H9 (cell line): ENCODE results near the gene SLIT1. TPM values are rescaled to one million over a fixed set of nuclear protein-coding genes. Genes with fewer than 3 reads are reported as not detected.
A peak's percentile ranks its signal among the peaks of the same experiment; 100 is the strongest.

Experiments used
- DNase-seq: peaks from one replicate; pipeline ENCODE4 v3.0.0-alpha.2; 2017
- H2AFZ ChIP-seq: one replicate; pipeline ENCODE4 v1.6.1; 2013; ENCODE audit warnings: mild to moderate bottlenecking, low read length, control low read depth, moderate library complexity
- H2AK5ac ChIP-seq: 2 replicates; pipeline ENCODE4 v1.6.1; 2013; ENCODE audit warnings: low read length, control low read depth, mixed read lengths; ENCODE audit not compliant: insufficient read length
- H2BK120ac ChIP-seq: one replicate; pipeline ENCODE4 v1.6.1; 2013; ENCODE audit warnings: low read depth, mild to moderate bottlenecking, low read length, control low read depth, inconsistent platforms; ENCODE audit not compliant: poor library complexity, severe bottlenecking
- H2BK12ac ChIP-seq: 2 replicates; pipeline ENCODE4 v1.6.1; 2013; ENCODE audit warnings: low read length, control low read depth, mixed read lengths, low read depth; ENCODE audit not compliant: insufficient read length
- H2BK15ac ChIP-seq: 2 replicates; pipeline ENCODE4 v1.6.1; 2013; ENCODE audit warnings: low read depth, low read length, control low read depth
- H2BK20ac ChIP-seq: one replicate; pipeline ENCODE4 v1.6.1; 2013; ENCODE audit warnings: low read depth, mild to moderate bottlenecking, low read length, control low read depth, inconsistent platforms; ENCODE audit not compliant: poor library complexity, severe bottlenecking
- H2BK5ac ChIP-seq: 2 replicates; pipeline ENCODE4 v1.6.1; 2013; ENCODE audit warnings: low read length, control low read depth, mixed read lengths; ENCODE audit not compliant: insufficient read length
- H3K14ac ChIP-seq: 2 replicates; pipeline ENCODE4 v1.6.1; 2013; ENCODE audit warnings: low read length, control low read depth; ENCODE audit not compliant: insufficient read depth
- H3K18ac ChIP-seq: 2 replicates; pipeline ENCODE4 v1.6.1; 2013; ENCODE audit warnings: low read depth, mild to moderate bottlenecking, mixed read lengths, low read length, control low read depth; ENCODE audit not compliant: insufficient read length
- H3K23ac ChIP-seq: 2 replicates; pipeline ENCODE4 v1.6.1; 2013; ENCODE audit warnings: low read length, control low read depth, mixed read lengths, low read depth; ENCODE audit not compliant: insufficient read length
- H3K23me2 ChIP-seq: 2 replicates; pipeline ENCODE4 v1.6.1; 2013; ENCODE audit warnings: low read depth, mild to moderate bottlenecking, mixed read lengths, low read length, control low read depth; ENCODE audit not compliant: insufficient read length, poor library complexity, severe bottlenecking
- H3K27ac ChIP-seq: 2 replicates; pipeline ENCODE4 v1.5.1; 2013; ENCODE audit warnings: low read length, control low read depth, mixed read lengths, low read depth; ENCODE audit not compliant: insufficient read length
- H3K27me3 ChIP-seq: 2 replicates; pipeline ENCODE4 v1.6.1; 2013; ENCODE audit warnings: low read length, control low read depth, inconsistent platforms; ENCODE audit not compliant: insufficient read depth
- H3K4ac ChIP-seq: 2 replicates; pipeline ENCODE4 v1.6.1; 2013; ENCODE audit warnings: low read depth, mild to moderate bottlenecking, control low read depth, inconsistent platforms, low read length, moderate library complexity
- H3K4me1 ChIP-seq: 2 replicates; pipeline ENCODE4 v1.6.1; 2013; ENCODE audit warnings: low read length, control low read depth, inconsistent platforms; ENCODE audit not compliant: insufficient read depth
- H3K4me2 ChIP-seq: 2 replicates; pipeline ENCODE4 v1.6.1; 2013; ENCODE audit warnings: low read length, control low read depth, mixed read lengths; ENCODE audit not compliant: insufficient read length, insufficient read depth
- H3K56ac ChIP-seq: 2 replicates; pipeline ENCODE4 v1.6.1; 2013; ENCODE audit warnings: low read depth, mild to moderate bottlenecking, mixed read lengths, low read length, control low read depth; ENCODE audit not compliant: insufficient read length
- H3K79me1 ChIP-seq: 2 replicates; pipeline ENCODE4 v1.6.1; 2013; ENCODE audit warnings: low read depth, mild to moderate bottlenecking, moderate library complexity, low read length, control low read depth, inconsistent platforms; ENCODE audit not compliant: insufficient read depth, poor library complexity, severe bottlenecking
- H3K79me2 ChIP-seq: 2 replicates; pipeline ENCODE4 v1.6.1; 2013; ENCODE audit warnings: low read length, control low read depth, inconsistent platforms; ENCODE audit not compliant: insufficient read depth
- H3K9ac ChIP-seq: 2 replicates; pipeline ENCODE4 v1.6.1; 2013; ENCODE audit warnings: low read length, control low read depth, mixed read lengths; ENCODE audit not compliant: insufficient read length; ENCODE audit errors: extremely low read depth
- H3K9me3 ChIP-seq: one replicate; pipeline ENCODE4 v1.6.1; 2013; ENCODE audit warnings: low read depth, low read length, inconsistent platforms; ENCODE audit not compliant: control insufficient read depth
- H3T11ph ChIP-seq: one replicate; pipeline ENCODE4 v1.6.1; 2013; ENCODE audit warnings: mild to moderate bottlenecking, low read length, control low read depth, inconsistent platforms
- H4K20me1 ChIP-seq: one replicate; pipeline ENCODE4 v1.6.1; 2013; ENCODE audit not compliant: control insufficient read depth, insufficient read length, insufficient read depth
- H4K5ac ChIP-seq: 2 replicates; pipeline ENCODE4 v1.6.1; 2013; ENCODE audit warnings: low read depth, mild to moderate bottlenecking, mixed read lengths, low read length, control low read depth; ENCODE audit not compliant: insufficient read length
- H4K8ac ChIP-seq: replicated peaks from 2 replicates; pipeline ENCODE4 v1.6.1; 2013; ENCODE audit warnings: low read length, control low read depth, mixed read lengths, low read depth; ENCODE audit not compliant: insufficient read length
- H4K91ac ChIP-seq: 2 replicates; pipeline ENCODE4 v1.6.1; 2013; ENCODE audit warnings: low read depth, mild to moderate bottlenecking, moderate library complexity, mixed read lengths, low read length, control low read depth; ENCODE audit not compliant: insufficient read length
- H3K27ac Mint-ChIP-seq, 3 experiments: 2 replicates in 2 of 3; 3 replicates in 1 of 3; pipeline ENCODE4 v1.8.0; 2020 to 2021; ENCODE audit warnings: mixed read lengths in 3 of 3, mild to moderate bottlenecking in 1 of 3, moderate library complexity in 1 of 3
- H3K27me3 Mint-ChIP-seq: 2 replicates; pipeline ENCODE4 v1.8.0; 2021; ENCODE audit warnings: low read depth, mild to moderate bottlenecking, moderate library complexity, mixed read lengths
- H3K36me3 Mint-ChIP-seq, 3 experiments: 2 replicates in 2 of 3; 3 replicates in 1 of 3; pipeline ENCODE4 v1.8.0; 2020 to 2021; ENCODE audit warnings: low read depth in 3 of 3, mixed read lengths in 3 of 3; ENCODE audit not compliant: insufficient read depth in 1 of 3
- H3K4me1 Mint-ChIP-seq, 2 experiments: 2 replicates each; pipeline ENCODE4 v1.8.0; 2020; ENCODE audit warnings: mixed read lengths in 2 of 2
- H3K4me3 Mint-ChIP-seq, 2 experiments: 2 replicates in 1 of 2; 3 replicates in 1 of 2; pipeline ENCODE4 v1.8.0; 2020 to 2021; ENCODE audit warnings: mild to moderate bottlenecking in 2 of 2, mixed read lengths in 2 of 2, moderate library complexity in 1 of 2
- H3K9me3 Mint-ChIP-seq, 2 experiments: 2 replicates in 1 of 2; 3 replicates in 1 of 2; pipeline ENCODE4 v1.8.0; 2020; ENCODE audit warnings: mild to moderate bottlenecking in 2 of 2, mixed read lengths in 2 of 2, moderate library complexity in 1 of 2
- WGBS: extraction: QIAGEN DNeasy Blood & Tissue Kit; methylation state at CpG from one replicate; pipeline ENCODE4 v1.1.7; 2013; ENCODE audit warnings: missing lambda C conversion rate, low lambda C conversion rate, mixed read lengths; ENCODE audit not compliant: insufficient read length; ENCODE audit errors: extremely low coverage; 5-methylcytosine and 5-hydroxymethylcytosine counted together
- total RNA-seq: library from RNA; stranded (reverse); gene quantifications from 2 replicates; pipeline ENCODE4 v1.2.1, GENCODE V29; 2021
- TF ChIP-seq, protein P1 (sequence below): fragments of 200-600 bp; sonication (generic); conservative IDR thresholded peaks from 3 replicates; pipeline ENCODE4 v1.8.0; 2021; ENCODE audit warnings: antibody characterized with exemption, mild to moderate bottlenecking

Gene SLIT1
- total RNA-seq, 1 experiment from 2014 or later: 0.57 TPM

DNA sequence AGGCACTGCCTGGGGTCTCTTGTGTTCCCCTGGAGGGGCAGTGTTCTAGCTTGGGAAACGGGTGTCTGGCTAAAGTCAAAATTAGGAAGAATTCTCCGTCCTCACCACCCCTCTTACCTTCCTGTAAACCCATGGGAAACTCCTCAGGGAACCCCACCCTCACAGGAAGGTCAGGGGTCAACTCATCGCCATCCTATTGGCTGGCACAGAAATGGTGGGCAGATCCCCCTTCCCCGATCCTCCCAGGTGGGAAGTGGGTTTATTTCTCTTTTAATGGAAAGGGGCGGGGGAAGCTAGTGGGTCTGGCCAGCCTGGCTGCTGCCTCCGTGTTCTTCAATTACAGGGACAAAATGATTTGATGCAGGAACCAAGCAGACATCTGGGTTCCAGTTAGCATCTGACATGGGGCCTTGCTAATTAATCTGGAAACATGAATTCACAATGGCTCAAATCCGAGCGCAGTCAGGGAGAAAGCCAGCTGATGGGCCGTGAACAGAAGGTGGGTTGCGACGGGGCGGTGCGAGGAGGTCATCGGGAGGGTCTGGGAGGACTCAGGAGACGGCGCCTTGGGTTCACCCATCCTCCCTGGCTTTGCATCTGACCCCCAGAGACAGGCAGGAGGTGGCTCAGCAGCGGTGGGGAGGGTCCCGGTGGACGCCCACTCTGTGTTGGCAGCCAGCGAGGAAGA, 66.6 kb downstream of the SLIT1 start:
- H2BK15ac ChIP-seq: no peak overlapping the region
- H3K27me3 Mint-ChIP-seq: peaks cover 1% of the 10 kb centered on the region; the same call in 1 of the 2 replicates
- H4K20me1 ChIP-seq: no peaks in the 10 kb centered on the region
- H3K9me3 Mint-ChIP-seq: no peaks in the 10 kb centered on the region
- no peak overlapping the region for H3K4me2 ChIP-seq
- H3T11ph ChIP-seq: no peak overlapping the region
- H3K4ac ChIP-seq: no peak overlapping the region
- no peaks in the 10 kb centered on the region for H3K27me3 ChIP-seq
- no peak overlapping the region for H3K9ac ChIP-seq
- H3K9me3 ChIP-seq: no peaks in the 10 kb centered on the region
- H3K79me2 ChIP-seq: no peaks in the 10 kb centered on the region
- no peak overlapping the region for H3K4me3 Mint-ChIP-seq
- H2AFZ ChIP-seq: no peak overlapping the region
- no peak overlapping the region for H3K27ac Mint-ChIP-seq
- H3K36me3 Mint-ChIP-seq: no peaks in the 10 kb centered on the region
- no peak overlapping the region for H3K56ac ChIP-seq
- H3K4me1 ChIP-seq: no peaks in the 10 kb centered on the region
- H3K23me2 ChIP-seq: no peaks in the 10 kb centered on the region
- no peak overlapping the region for H3K23ac ChIP-seq
- no peak overlapping the region for H3K27ac ChIP-seq
- H4K91ac ChIP-seq: no peak overlapping the region
- no peak overlapping the region for H3K14ac ChIP-seq
- no peak overlapping the region for H3K18ac ChIP-seq
- WGBS: no CpG with 5 or more reads among the region's 20 CpGs
- H2BK20ac ChIP-seq: no peak overlapping the region
- DNase-seq: peak; percentile 60
- no peak overlapping the region for H4K5ac ChIP-seq
- H3K79me1 ChIP-seq: no peaks in the 10 kb centered on the region
- no peak overlapping the region for H2BK12ac ChIP-seq
- H2BK120ac ChIP-seq: no peak overlapping the region
- H3K4me1 Mint-ChIP-seq: peaks cover 8 to 17% of the 10 kb centered on the region in 2 experiments
- no peak overlapping the region for H2BK5ac ChIP-seq
- no peak overlapping the region for H2AK5ac ChIP-seq
- TF ChIP-seq, protein P1, sequence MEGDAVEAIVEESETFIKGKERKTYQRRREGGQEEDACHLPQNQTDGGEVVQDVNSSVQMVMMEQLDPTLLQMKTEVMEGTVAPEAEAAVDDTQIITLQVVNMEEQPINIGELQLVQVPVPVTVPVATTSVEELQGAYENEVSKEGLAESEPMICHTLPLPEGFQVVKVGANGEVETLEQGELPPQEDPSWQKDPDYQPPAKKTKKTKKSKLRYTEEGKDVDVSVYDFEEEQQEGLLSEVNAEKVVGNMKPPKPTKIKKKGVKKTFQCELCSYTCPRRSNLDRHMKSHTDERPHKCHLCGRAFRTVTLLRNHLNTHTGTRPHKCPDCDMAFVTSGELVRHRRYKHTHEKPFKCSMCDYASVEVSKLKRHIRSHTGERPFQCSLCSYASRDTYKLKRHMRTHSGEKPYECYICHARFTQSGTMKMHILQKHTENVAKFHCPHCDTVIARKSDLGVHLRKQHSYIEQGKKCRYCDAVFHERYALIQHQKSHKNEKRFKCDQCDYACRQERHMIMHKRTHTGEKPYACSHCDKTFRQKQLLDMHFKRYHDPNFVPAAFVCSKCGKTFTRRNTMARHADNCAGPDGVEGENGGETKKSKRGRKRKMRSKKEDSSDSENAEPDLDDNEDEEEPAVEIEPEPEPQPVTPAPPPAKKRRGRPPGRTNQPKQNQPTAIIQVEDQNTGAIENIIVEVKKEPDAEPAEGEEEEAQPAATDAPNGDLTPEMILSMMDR: no peak
- no peak overlapping the region for H4K8ac ChIP-seq
